MM.1S (cell line): ENCODE measurements around the gene NUP98.
A peak's percentile ranks its signal among the peaks of the same experiment; 100 is the strongest.

ENCODE experiments used
- EZH2 ChIP-seq: fragments of 300-600 bp; sonication (generic); optimal IDR thresholded peaks from 2 replicates; pipeline ENCODE3; 2017; ENCODE audit warnings: low read depth, mild to moderate bottlenecking, antibody characterized with exemption, low read length, mixed read lengths
- EZH2phosphoT487 ChIP-seq: fragments of 300-600 bp; sonication (generic); IDR thresholded peaks from 2 replicates; pipeline ENCODE4 v1.6.1; 2018; ENCODE audit warnings: antibody characterized with exemption, low read length
- TF ChIP-seq, protein P1 (sequence below): fragments of 300-600 bp; sonication (generic); IDR thresholded peaks from 2 replicates; pipeline ENCODE4 v1.5.1; 2016; ENCODE audit warnings: antibody characterized with exemption, low read length, mixed read lengths

DNA sequence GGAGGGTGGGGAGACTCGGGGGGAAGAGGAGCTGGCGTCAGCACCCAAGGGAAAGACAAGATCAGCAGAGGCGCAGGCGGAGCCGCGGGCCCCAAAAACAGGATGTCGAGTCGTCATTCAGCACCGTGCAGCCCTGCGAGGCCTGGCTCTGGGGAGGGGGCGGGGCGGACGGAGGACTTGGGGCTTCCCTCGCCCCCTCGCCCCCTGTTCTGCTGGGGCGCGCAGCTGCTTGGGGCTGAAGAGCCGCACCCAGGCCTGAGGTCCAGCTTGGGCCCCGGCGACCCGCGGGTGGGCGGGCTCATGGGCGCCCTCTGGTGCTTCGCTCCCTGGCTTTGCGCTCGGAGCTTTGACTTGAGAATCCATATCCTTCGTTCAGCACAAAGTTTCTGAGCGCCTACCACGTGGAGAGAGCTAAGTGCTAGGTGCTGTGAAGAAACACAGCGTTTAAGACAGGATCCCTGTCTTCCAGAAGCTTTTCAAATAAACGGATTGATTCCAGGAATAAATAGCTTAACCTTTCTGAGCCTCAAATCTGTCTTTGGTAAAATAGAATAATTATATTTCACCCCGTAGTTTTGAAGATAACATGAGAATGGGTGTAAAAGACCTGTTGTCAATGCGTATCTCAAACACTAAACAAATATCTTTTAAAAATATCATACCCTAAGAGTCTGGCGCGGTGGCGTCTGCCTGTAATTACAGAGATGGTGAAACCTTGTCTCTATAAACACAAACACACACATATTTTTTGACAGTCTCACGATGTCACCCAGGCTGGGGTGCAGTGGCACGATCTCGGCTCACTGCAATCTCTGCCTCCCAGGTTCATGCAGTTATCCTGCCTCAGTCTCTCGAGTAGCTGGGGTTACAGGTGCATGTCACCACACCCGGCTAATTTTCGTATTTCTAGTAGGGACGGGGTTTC lies 44.3 kb upstream of the NUP98 start:
- TF ChIP-seq, protein P1, sequence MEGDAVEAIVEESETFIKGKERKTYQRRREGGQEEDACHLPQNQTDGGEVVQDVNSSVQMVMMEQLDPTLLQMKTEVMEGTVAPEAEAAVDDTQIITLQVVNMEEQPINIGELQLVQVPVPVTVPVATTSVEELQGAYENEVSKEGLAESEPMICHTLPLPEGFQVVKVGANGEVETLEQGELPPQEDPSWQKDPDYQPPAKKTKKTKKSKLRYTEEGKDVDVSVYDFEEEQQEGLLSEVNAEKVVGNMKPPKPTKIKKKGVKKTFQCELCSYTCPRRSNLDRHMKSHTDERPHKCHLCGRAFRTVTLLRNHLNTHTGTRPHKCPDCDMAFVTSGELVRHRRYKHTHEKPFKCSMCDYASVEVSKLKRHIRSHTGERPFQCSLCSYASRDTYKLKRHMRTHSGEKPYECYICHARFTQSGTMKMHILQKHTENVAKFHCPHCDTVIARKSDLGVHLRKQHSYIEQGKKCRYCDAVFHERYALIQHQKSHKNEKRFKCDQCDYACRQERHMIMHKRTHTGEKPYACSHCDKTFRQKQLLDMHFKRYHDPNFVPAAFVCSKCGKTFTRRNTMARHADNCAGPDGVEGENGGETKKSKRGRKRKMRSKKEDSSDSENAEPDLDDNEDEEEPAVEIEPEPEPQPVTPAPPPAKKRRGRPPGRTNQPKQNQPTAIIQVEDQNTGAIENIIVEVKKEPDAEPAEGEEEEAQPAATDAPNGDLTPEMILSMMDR: peak; percentile 83
- TF ChIP-seq EZH2phosphoT487 (no peak), EZH2 (no peak)
